GM19239 (cell line): ENCODE data around the gene STPG2.

ENCODE experiments used
- DNase-seq: peaks from one replicate; pipeline ENCODE4 v3.0.0; 2011; ENCODE audit warnings: low spot score; ENCODE audit not compliant: insufficient read length
- FAIRE-seq: peaks from 2 replicates; lab custom pipeline; 2011; peaks lifted over from hg19 to GRCh38; lab: Jason Lieb, UNC

STPG2 gene

GRCh38 chr4:98094118-98094517 lies 49.2 kb downstream of the STPG2 start:
- FAIRE-seq (no peak), DNase-seq (no peak)

GRCh38 chr4:98093662-98094061 lies 49.6 kb downstream of the STPG2 start:
- DNase-seq, result no peak
- peak; percentile 23 for FAIRE-seq

GRCh38 chr4:98092833-98093439 lies 50.3 kb downstream of the STPG2 start:
- no peak for FAIRE-seq

GRCh38 chr4:98081936-98082335 lies 61.3 kb downstream of the STPG2 start:
- no peak for DNase-seq
- FAIRE-seq, result no peak

More at GRCh38 chr4:98092833-98093439, 50.3 kb downstream of the STPG2 start:
- DNase-seq, result no peak

- DNase-seq, result no peak
- no peak for FAIRE-seq
These were observed 74.8 kb downstream of the STPG2 start for GRCh38 chr4:98068495-98068894.

- FAIRE-seq (no peak), DNase-seq (no peak)
These were observed 87.3 kb downstream of the STPG2 start for GRCh38 chr4:98055800-98056501.

- DNase-seq, result no peak
- no peak for FAIRE-seq
These were observed 96.6 kb downstream of the STPG2 start for GRCh38 chr4:98046665-98047064.

- DNase-seq, result no peak
These were observed 113.2 kb downstream of the STPG2 start for GRCh38 chr4:98030059-98030458.

GRCh38 chr4:98027827-98028226 lies 115.4 kb downstream of the STPG2 start:
- no peak for DNase-seq
- FAIRE-seq, result no peak

More at GRCh38 chr4:98030059-98030458, 113.2 kb downstream of the STPG2 start:
- no peak for FAIRE-seq

- no peak for FAIRE-seq
- DNase-seq, result no peak
These were observed 116.9 kb downstream of the STPG2 start for GRCh38 chr4:98026362-98026761.

GRCh38 chr4:98006814-98007412 lies 136.4 kb downstream of the STPG2 start:
- FAIRE-seq (no peak), DNase-seq (no peak)

- FAIRE-seq (no peak), DNase-seq (no peak)
These were observed 137.2 kb downstream of the STPG2 start for GRCh38 chr4:98006060-98006459.

GRCh38 chr4:98000940-98001339 lies 142.3 kb downstream of the STPG2 start:
- DNase-seq, result no peak

GRCh38 chr4:97998203-97998602 lies 145.1 kb downstream of the STPG2 start:
- no peak for DNase-seq
- FAIRE-seq, result no peak

More at GRCh38 chr4:98000940-98001339, 142.3 kb downstream of the STPG2 start:
- FAIRE-seq, result no peak

GRCh38 chr4:97994765-97995465 lies 148.4 kb downstream of the STPG2 start:
- DNase-seq (no peak), FAIRE-seq (no peak)

- DNase-seq (no peak), FAIRE-seq (no peak)
These were observed 152.9 kb downstream of the STPG2 start for GRCh38 chr4:97990409-97990808.

GRCh38 chr4:97987019-97987648 lies 156.1 kb downstream of the STPG2 start:
- no peak for FAIRE-seq
- DNase-seq, result no peak

GRCh38 chr4:97984545-97985131 lies 158.6 kb downstream of the STPG2 start:
- FAIRE-seq (no peak), DNase-seq (no peak)

GRCh38 chr4:97978791-97979488 lies 164.3 kb downstream of the STPG2 start:
- FAIRE-seq (no peak), DNase-seq (no peak)
